HPDE6-E6E7 (cell line): ENCODE measurements around the gene TERB2.
"Not testable (repeated sequence)": the region's sequence is repeated elsewhere in the genome, so short reads cannot be mapped to it uniquely, and the experiment has no call there.

ENCODE experiments used
- DNase-seq: peaks from one replicate; pipeline ENCODE4 v3.0.0; 2011; ENCODE audit warnings: missing footprints; ENCODE audit errors: extremely low spot score

The TERB2 gene

DNA sequence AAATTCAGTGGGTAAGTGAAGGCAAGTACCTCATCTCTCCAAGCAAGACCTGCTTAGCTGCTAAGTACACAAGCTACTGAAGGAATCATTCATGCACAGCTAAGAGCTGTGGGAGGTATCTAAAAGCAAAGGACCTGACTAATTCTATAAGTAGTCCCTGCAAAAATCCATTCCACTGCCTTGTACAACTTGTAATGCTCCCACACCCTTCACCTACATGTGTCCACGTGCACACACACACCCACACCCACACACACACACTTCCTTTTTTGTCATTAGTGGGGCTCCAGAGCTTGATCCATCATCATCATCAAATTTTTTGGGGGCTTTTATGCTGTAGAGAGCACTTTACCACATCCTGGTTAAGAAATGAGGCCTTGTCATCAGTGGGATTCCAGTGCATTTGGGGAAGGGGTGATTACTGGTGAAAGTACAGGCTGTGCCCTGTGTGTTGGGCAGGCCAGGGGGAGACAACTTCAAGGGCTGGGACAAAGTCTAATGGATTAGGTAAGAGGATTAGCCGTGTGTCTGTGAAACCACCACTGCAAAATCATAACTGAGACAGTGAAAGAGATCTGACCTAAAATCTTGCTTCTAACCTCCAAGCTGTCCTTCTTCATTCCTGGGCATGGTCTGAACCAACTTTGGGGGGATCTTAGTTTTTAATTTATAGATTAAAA lies 47.4 kb downstream of the TERB2 start:
- DNase-seq: not testable (repeated sequence)

DNA sequence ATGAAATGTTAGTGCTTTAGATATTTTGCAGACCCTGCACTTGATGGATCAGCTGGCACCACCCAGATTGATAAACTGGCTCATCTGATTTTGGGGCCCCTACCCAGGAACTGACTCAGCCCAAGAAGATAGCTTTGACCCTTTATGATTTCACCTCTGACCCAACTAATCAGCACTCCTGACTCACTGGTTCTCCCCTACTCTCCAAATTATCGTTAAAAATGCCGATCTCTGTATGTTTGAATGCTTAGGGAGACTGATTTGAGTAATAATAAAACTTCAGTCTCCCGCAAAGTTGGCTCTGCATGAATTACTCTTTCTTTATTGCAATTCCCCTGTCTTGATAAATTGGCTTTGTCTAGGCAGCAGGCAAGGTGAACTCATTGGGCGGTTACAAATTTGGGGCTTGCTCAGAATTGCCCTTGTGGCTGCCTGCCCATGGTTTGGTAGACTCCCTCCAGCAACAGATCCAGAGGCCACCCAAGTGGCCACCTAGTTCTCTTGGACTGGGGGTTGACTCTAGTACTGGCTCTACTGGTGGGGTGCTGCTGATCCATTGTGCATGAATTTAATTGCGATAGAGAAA lies 48.2 kb downstream of the TERB2 start:
- not testable (repeated sequence) for DNase-seq

DNA sequence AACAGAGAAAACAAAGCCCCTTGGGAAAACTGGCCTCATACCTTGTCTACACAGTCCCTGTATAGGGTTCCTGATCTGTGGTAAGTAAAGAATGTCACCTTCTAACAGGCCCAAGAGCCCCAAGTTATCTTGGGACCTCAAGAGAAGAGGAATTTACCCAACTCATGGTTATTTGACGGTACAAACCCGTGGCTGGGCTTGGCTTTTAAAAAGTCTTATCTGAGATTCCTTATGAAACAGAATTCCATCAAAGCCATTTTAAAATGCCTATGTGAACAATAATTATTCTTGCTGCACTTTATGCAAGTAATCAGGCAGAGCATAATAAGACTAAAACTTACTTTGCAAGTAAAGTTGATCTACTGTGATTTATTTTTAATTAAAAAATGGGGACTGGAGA lies 52.6 kb downstream of the TERB2 start:
- DNase-seq: no peak

DNA sequence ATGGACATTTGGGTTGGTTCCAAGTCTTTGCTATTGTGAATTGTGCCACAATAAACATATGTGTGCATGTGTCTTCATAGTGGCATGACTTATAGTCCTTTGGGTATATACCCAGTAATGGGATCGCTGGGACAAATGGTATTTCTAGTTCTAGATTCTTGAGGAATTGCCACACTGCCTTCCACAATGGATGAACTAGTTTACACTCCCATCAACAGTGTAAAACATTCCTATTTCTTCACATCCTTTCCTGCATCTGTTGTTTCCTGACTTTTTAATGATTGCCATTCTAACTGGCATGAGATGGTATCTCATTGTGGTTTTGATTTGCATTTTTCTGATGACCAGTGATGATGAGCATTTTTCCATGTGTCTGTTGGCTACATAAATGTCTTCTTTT lies 58.6 kb downstream of the TERB2 start:
- not testable (repeated sequence) for DNase-seq

DNA sequence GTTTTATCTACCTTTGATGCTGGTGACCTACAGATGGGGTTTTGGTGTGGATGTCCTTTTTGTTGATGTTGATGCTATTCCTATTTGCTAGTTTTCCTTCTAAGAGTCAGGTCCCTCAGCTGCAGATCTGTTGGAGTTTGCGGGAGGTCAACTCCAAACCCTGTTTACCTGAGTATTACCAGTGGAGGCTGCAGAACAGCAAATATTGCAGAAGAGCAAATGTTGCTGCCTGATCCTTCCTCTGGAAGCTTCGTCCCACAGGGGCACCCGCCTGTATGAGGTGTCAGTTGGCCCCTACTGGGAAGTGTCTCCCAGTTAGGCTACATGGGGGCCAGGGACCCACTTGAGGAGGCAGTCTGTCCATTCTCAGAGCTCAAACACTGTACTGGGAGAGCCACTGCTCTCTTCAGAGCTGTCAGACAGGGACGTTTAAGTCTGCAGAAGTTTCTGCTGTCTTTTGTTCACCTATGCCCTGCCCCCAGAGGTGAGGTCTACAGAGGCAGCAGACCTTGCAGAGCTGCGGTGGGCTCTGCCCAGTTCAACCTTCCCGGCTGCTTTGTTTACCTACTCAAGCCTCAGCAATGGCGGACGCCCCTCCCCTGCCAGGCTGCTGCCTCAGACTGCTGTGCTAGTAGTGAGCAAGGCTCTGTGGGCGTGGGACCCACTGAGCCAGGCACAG lies 63.9 kb downstream of the TERB2 start:
- DNase-seq: not testable (repeated sequence)

DNA sequence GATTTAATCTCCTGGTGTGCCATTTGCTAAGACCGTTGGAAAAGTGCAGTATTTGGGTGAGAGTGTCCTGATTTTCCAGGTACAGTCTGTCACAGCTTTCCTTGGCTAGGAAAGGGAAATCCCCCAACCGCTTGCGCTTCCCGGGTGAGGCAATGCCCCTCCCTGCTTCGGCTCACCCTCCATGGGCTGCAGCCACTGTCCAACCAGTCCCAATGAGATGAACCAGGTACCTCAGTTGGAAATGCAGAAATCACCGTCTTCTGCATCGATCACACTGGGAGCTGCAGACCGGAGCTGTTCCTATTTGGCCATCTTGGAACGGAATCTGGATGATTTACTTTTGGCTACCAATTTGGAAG lies 64.4 kb downstream of the TERB2 start:
- DNase-seq: not testable (repeated sequence)

DNA sequence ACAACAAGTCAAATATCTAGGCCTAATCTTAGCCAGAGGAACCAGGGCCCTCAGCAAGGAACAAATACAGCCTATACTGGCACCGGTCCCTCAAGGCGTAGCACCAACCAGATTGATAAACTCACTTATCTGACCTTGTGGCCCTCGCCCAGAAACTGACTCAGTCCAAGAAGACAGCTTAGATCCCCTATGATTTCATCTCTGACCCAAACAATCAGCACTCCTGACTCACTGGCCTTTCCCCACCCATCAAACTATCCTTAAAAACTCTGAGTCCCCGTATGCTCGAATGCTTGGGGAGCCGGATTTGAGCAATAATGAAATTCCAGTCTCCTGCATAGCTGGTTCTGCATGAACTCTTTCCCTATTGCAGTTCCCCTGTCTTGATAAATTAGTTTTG lies 64.9 kb downstream of the TERB2 start:
- no peak for DNase-seq

DNA sequence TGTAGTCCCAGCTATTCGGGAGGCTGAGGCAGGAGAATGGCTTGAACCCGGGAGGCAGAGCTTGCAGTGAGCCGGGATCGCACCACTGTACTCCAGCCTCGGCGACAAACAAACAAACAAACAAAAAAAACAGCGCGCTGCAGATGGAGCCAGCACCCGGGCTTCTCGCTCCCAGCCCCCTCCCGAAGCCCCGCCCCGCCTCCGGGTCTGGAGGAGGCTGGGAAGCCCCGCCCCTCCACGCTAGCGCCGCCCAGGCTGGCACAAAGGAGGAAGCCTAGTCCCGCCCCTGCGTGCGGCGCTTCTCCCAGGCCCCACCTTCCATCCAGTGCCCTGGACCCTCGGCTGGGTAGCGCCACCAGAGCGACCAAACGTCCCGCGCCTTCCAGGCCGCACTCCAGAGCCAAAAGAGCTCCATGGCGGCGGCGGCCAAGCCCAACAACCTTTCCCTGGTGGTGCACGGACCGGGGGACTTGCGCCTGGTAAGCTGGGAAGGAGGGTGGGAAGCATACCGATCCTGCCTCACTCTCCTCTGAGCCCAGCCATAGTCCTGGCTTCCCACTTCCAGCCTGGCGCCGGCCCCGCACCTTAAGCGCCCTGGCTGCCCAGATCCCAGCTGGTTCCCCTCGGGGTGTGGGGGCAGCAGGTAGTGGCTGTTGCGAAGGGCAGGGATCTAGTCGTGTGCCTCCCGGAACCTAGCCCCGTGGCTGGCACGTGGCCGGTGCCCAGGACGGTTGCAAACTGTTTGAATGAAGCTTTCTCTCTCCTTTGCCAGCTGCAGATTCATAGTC lies 66.6 kb downstream of the TERB2 start, which contains the start of gene SORD:
Gene SORD, plus strand, starts transcription at position 325 of the 788 bp plus-strand sequence. Its CDS starts 89 bp downstream, at position 414.
- DNase-seq: peak; percentile 88

DNA sequence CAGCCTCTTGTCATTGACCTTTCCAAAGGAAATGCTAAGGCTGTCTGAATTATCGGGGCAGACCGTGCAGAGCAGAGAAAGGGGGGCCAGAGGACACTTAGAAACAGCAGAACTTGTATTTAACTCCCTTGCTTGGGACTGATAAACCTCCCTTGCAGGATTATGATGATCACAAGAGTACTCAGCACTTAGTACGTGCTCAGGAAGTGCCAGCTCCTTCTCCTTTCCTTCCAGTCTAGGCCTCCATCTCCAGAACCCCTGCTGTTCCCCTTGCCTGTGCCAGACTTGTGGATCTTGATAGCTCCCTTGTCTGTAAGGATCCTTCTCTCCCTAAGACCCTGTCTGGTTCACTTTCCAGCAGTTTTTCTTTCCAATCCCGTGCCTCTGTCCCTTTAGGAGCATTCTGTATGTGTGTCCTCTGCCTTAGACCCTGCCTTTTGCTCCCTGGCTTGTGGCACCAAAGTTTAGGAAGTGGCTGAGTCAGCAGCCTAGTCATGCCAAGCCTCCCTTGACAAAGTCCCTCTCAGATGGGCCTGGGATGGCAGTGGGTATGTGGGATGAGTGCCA lies 67.3 kb downstream of the TERB2 start:
- DNase-seq: no peak

DNA sequence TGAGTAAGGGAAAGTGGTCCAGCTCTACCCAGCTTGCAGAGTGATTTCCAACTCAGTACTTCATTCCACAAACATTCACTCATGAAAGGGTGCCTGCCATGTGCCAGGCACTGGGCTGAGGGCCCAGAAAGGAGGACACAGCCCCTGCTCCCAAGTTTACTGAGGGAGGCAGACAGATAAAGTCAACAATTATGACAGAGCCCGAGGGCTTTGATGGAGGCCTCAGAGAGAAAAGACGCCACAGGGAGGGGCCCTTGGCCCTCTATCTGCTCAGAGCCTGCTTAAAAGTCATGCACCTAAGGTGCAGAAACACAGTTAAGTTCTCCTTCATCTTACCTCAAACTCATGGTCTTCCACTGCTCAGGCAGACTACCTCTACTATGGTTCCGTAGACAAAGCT lies 68.2 kb downstream of the TERB2 start:
- not testable (repeated sequence) for DNase-seq

DNA sequence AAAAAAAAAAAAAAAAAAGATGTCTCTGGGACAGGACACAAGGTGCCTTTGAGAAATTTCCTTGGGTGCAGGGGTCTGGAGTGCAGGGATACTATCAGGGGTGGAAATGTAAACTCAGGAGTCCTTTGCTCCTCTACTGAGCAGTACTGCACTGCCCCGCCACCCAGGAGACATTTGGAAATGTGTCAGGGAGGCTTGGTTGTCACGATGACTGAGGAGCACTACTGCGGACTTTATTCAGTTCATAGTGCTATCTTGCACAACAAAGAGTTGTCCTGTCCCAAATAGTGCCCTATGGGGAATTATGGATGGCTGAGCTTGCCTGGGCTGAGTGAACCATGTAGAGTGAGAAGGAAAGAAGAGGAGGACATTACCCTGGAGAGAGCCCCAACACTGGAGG lies 69.1 kb downstream of the TERB2 start:
- not testable (repeated sequence) for DNase-seq

DNA sequence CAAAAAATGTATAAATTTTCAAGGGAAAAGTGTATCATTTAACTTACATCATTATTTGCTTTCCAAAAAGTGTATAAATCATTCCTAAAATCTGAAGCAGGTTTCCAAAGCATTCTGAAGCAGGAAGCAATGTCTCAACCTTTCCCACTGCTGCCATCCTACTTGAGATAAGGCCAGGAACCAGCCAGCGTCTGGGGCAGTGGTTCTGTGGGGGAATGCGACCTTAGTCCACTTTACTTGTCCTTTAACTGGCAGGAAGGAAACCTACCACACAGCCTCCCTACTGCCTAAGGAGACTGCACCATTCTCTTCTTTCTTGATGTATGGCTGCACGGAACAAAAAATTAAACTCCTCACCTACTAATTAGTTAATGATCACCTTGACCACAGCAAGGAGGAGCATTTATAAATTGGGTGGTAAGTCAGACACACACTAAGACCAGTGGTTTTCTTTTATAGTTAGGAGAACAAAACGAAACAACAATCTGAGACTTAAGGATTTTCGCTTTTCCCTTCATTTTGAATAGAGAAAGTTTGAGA lies 70.2 kb downstream of the TERB2 start:
- DNase-seq: no peak

DNA sequence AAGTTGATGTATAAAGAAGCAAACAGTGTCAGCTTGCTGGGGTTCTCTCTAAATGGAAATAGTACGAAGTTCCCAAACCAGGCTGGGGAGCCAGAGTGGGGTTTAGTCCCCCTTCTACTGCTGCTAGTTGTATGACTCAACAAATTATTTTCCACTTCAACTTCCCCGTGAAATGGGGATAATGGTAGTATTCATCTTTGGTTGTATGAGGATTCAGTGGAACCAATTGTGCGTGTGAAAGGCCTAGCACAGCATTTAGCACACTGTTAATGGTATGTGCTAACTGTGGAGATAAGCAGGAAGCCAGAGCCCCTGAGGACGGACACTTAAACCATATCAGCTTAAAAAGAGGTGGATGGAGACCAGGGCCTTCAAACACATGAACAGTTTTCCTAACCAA lies 70.7 kb downstream of the TERB2 start:
- no peak for DNase-seq
